ENCODE measurements around the gene IGF1R. TPM values are rescaled to one million over a fixed set of nuclear protein-coding genes. Genes with fewer than 3 reads are reported as not detected.
A peak's percentile ranks its signal among the peaks of the same experiment; 100 is the strongest.

IGF1R gene
- total RNA-seq, 1 donor from 2014 or later = 131 TPM

DNA sequence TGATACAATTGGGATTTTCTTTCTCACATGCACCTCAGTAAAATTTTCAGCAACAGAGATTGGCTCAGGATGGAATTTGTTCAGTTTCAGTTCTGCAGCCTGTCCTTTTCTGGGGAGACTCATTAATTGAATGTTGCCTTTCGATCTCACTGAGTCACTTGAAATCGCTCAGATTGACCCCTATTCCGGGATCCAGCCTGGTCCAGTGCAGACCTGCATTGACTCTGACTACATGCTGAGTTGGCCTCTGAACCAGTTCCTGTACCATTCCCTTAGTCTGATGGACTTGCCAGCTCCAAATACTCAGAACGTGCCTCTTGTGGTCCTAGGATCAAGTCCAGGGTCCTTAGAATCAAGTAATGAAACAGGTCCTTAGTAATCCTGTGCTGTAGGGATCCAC, 9.4 kb downstream of the IGF1R start:
- Mint-ChIP-seq H3K27ac (ENCODE audit: unreplicated experiment) (no peak overlapping the region), H3K4me3 (ENCODE audit: unreplicated experiment) (no peak overlapping the region), H3K36me3 (ENCODE audit: low read depth, unreplicated experiment) (no peaks in the 10 kb centered on the region), H3K9me3 (ENCODE audit: unreplicated experiment) (no peaks in the 10 kb centered on the region), H3K4me1 (ENCODE audit: unreplicated experiment) (peaks cover 53% of the 10 kb centered on the region), H3K27me3 (ENCODE audit: unreplicated experiment) (peaks cover 1% of the 10 kb centered on the region)
- no peak for TF ChIP-seq CTCF (IDR thresholded peaks at IDR 0.05; ENCODE audit: unreplicated experiment)
- no peak for DNase-seq (ENCODE audit: low spot score)

DNA sequence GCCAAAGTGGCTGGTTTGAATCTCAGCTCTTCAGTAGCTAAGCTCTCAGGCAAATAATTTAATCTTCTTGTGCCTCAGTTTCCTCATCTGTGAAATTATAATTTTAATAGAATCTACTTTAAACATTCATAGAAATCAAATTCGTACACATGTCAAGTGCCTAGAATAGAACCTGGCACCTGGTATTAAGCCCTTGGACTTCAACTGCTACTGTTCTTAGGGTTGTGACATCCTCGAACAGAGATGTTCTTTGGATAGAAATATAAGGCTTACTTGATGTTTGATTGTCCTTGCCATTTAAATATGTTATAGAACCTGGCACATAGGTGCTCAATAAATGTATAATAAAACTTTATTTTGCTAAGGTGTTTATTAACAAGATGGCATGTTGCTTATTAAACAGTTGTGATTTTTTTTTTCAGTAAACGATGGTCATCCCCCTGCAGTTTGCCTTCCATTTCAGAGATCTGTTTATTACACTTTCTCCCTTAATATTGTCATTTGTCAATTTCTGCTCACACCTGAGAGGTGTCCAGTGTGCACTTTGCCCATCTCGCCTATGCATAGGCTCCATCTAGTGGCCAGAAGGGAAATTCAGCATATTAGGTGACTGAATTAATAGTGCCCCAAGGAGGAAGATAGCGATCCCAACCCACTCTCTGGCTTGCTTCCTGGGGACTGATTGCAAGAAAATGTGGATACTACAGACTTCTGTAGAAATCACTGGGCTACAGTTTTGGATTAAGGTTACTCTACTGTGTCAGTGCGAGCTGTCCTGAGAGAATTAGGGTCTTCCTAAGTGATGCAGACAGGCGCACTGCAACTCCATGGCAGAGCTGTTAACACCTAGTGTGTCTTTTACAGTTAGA, 10.7 kb downstream of the IGF1R start:
- Mint-ChIP-seq H3K36me3 (ENCODE audit: low read depth, unreplicated experiment) (no peaks in the 10 kb centered on the region), H3K9me3 (ENCODE audit: unreplicated experiment) (no peaks in the 10 kb centered on the region), H3K4me3 (ENCODE audit: unreplicated experiment) (no peak overlapping the region), H3K27ac (ENCODE audit: unreplicated experiment) (no peak overlapping the region), H3K4me1 (ENCODE audit: unreplicated experiment) (peaks cover 53% of the 10 kb centered on the region), H3K27me3 (ENCODE audit: unreplicated experiment) (peaks cover 5% of the 10 kb centered on the region)
- TF ChIP-seq CTCF (IDR thresholded peaks at IDR 0.05; ENCODE audit: unreplicated experiment) = peak; percentile 84
- DNase-seq (ENCODE audit: low spot score) = peak; percentile 33

- Mint-ChIP-seq H3K9me3 (ENCODE audit: unreplicated experiment) (no peaks in the 10 kb centered on the region), H3K36me3 (ENCODE audit: low read depth, unreplicated experiment) (no peaks in the 10 kb centered on the region), H3K27me3 (ENCODE audit: unreplicated experiment) (peaks cover 5% of the 10 kb centered on the region), H3K27ac (ENCODE audit: unreplicated experiment) (no peak overlapping the region), H3K4me1 (ENCODE audit: unreplicated experiment) (peaks cover 46% of the 10 kb centered on the region), H3K4me3 (ENCODE audit: unreplicated experiment) (no peak overlapping the region)
- DNase-seq (ENCODE audit: low spot score) = no peak
- no peak for TF ChIP-seq CTCF (IDR thresholded peaks at IDR 0.05; ENCODE audit: unreplicated experiment)
These were observed 11.7 kb downstream of the IGF1R start for GRCh38 chr15:98660055-98660454.

GRCh38 chr15:98663045-98663444, 14.7 kb downstream of the IGF1R start:
- no peak for DNase-seq (ENCODE audit: low spot score)
- peaks cover 5% of the 10 kb centered on the region for H3K27me3 Mint-ChIP-seq (ENCODE audit: unreplicated experiment)
- no peaks in the 10 kb centered on the region for H3K9me3 Mint-ChIP-seq (ENCODE audit: unreplicated experiment)
- no peak for TF ChIP-seq CTCF (IDR thresholded peaks at IDR 0.05; ENCODE audit: unreplicated experiment)
- peaks cover 8% of the 10 kb centered on the region for H3K36me3 Mint-ChIP-seq (ENCODE audit: low read depth, unreplicated experiment)
- H3K4me3 Mint-ChIP-seq (ENCODE audit: unreplicated experiment) = no peak overlapping the region
- peaks cover 53% of the 10 kb centered on the region for H3K4me1 Mint-ChIP-seq (ENCODE audit: unreplicated experiment)
- peak overlapping the region; percentile 53 for H3K27ac Mint-ChIP-seq (ENCODE audit: unreplicated experiment)

- H3K4me1 Mint-ChIP-seq (ENCODE audit: unreplicated experiment) = peaks cover 56% of the 10 kb centered on the region
- H3K9me3 Mint-ChIP-seq (ENCODE audit: unreplicated experiment) = no peaks in the 10 kb centered on the region
- peaks cover 8% of the 10 kb centered on the region for H3K36me3 Mint-ChIP-seq (ENCODE audit: low read depth, unreplicated experiment)
- no peak for DNase-seq (ENCODE audit: low spot score)
- TF ChIP-seq CTCF (IDR thresholded peaks at IDR 0.05; ENCODE audit: unreplicated experiment) = no peak
- H3K4me3 Mint-ChIP-seq (ENCODE audit: unreplicated experiment) = no peak overlapping the region
- peaks cover 5% of the 10 kb centered on the region for H3K27me3 Mint-ChIP-seq (ENCODE audit: unreplicated experiment)
- no peak overlapping the region for H3K27ac Mint-ChIP-seq (ENCODE audit: unreplicated experiment)
These were observed 15.3 kb downstream of the IGF1R start for GRCh38 chr15:98663606-98664005.

Data from endothelial cell (in vitro differentiated cells).